ENCODE measurements around the gene IGSF21. TPM values are rescaled to one million over a fixed set of nuclear protein-coding genes. Genes with fewer than 3 reads are reported as not detected.

IGSF21 gene
- total RNA-seq, 4 donors from 2014 or later, result 0.31 to 3.5 (median 1.7) TPM

DNA sequence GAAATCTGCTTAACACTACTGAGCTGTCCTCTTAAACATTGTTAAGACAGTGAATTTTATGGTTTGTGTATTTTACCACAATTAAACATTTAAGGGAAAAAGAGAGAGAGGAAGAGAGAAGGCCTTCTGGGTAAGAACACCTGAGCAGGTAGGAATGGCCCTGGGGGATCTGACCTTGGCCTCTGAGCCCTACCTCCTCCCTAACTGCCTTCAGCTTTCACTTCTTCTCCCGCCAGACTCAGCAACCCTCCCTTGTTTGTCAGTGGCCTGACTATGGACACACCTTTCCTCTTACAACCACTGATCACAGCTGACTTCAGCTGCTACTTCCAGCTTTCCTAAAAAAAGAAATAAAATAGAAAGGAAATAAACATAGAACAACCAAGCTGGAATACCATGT, 13.5 kb upstream of the IGSF21 start:
- Histone ChIP-seq H3K9me3 (no peaks in the 10 kb centered on the region), H3K27me3 (peaks cover 93% of the 10 kb centered on the region), H3K4me3 (no peak overlapping the region), H3K4me1 (no peaks in the 10 kb centered on the region), H3K36me3 (no peaks in the 10 kb centered on the region), H3K27ac (no peak overlapping the region)
- WGBS, 2 donors (ENCODE audit: low coverage in 1 of 2), result 67 to 86% methylated on average over 1 of the region's 1 CpG
- no peak for ATAC-seq
- TF ChIP-seq, protein P1, sequence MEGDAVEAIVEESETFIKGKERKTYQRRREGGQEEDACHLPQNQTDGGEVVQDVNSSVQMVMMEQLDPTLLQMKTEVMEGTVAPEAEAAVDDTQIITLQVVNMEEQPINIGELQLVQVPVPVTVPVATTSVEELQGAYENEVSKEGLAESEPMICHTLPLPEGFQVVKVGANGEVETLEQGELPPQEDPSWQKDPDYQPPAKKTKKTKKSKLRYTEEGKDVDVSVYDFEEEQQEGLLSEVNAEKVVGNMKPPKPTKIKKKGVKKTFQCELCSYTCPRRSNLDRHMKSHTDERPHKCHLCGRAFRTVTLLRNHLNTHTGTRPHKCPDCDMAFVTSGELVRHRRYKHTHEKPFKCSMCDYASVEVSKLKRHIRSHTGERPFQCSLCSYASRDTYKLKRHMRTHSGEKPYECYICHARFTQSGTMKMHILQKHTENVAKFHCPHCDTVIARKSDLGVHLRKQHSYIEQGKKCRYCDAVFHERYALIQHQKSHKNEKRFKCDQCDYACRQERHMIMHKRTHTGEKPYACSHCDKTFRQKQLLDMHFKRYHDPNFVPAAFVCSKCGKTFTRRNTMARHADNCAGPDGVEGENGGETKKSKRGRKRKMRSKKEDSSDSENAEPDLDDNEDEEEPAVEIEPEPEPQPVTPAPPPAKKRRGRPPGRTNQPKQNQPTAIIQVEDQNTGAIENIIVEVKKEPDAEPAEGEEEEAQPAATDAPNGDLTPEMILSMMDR (IDR thresholded peaks at IDR 0.05), result no peak
- TF ChIP-seq EP300 (IDR thresholded peaks at IDR 0.05) (no peak), POLR2A (IDR thresholded peaks at IDR 0.05) (no peak), POLR2AphosphoS5 (IDR thresholded peaks at IDR 0.05) (no peak)

- Histone ChIP-seq H3K4me3 (no peak overlapping the region), H3K9me3 (no peaks in the 10 kb centered on the region), H3K36me3 (no peaks in the 10 kb centered on the region), H3K27me3 (peaks cover 82% of the 10 kb centered on the region), H3K4me1 (peaks cover 0 to 5% (median 0%) of the 10 kb centered on the region in 3 donors), H3K27ac (no peak overlapping the region)
- TF ChIP-seq POLR2A (IDR thresholded peaks at IDR 0.05) (no peak), EP300 (IDR thresholded peaks at IDR 0.05) (no peak), POLR2AphosphoS5 (IDR thresholded peaks at IDR 0.05) (no peak)
- TF ChIP-seq, protein P1 (IDR thresholded peaks at IDR 0.05), result no peak
- no peak for ATAC-seq
Measured at GRCh38 chr1:18097206-18097605, 10.4 kb upstream of the IGSF21 start.

GRCh38 chr1:18099026-18099425, 8.6 kb upstream of the IGSF21 start:
- TF ChIP-seq EP300 (IDR thresholded peaks at IDR 0.05) (no peak), POLR2AphosphoS5 (IDR thresholded peaks at IDR 0.05) (no peak), POLR2A (IDR thresholded peaks at IDR 0.05) (no peak)
- TF ChIP-seq, protein P1 (IDR thresholded peaks at IDR 0.05), result no peak
- H3K27ac ChIP-seq, result no peak overlapping the region
- H3K4me1 ChIP-seq, result peaks cover 0 to 5% (median 0%) of the 10 kb centered on the region in 3 donors
- H3K36me3 ChIP-seq, result no peaks in the 10 kb centered on the region
- no peak for ATAC-seq
- no peaks in the 10 kb centered on the region for H3K9me3 ChIP-seq
- 8 to 40% methylated on average over 1 to 2 of the region's 2 CpGs for WGBS, 2 donors (ENCODE audit: low coverage in 1 of 2)
- no peak overlapping the region for H3K4me3 ChIP-seq
- H3K27me3 ChIP-seq, result peaks cover 79% of the 10 kb centered on the region

DNA sequence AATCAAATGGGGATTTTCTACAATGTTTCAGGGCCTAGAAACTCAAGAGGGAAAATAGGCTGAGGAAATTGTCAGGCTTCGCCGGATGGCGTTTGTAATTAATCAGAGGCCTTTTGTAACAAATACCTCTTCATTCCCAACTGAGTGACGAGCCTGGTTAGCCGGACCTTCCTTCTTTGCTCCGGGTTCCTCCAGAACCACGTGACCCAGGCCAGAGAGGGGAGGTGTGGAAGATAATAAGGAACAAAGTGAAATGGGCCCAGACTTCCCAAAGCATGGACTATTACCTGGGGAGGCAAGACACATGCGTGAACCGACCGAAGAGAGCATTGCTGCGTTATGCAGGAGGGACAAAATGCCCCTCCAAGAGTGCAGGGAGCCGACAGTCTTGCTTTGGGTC, 7.5 kb upstream of the IGSF21 start:
- Histone ChIP-seq H3K27me3 (peaks cover 79% of the 10 kb centered on the region), H3K27ac (no peak overlapping the region), H3K9me3 (no peaks in the 10 kb centered on the region), H3K4me1 (peaks cover 0 to 5% (median 0%) of the 10 kb centered on the region in 3 donors), H3K36me3 (no peaks in the 10 kb centered on the region), H3K4me3 (no peak overlapping the region)
- no peak for ATAC-seq
- 76 to 78% methylated on average over 3 to 12 of the region's 12 CpGs for WGBS, 2 donors (ENCODE audit: low coverage in 1 of 2)
- TF ChIP-seq, protein P1 (IDR thresholded peaks at IDR 0.05), result no peak
- TF ChIP-seq POLR2AphosphoS5 (IDR thresholded peaks at IDR 0.05) (no peak), EP300 (IDR thresholded peaks at IDR 0.05) (no peak), POLR2A (IDR thresholded peaks at IDR 0.05) (no peak)

DNA sequence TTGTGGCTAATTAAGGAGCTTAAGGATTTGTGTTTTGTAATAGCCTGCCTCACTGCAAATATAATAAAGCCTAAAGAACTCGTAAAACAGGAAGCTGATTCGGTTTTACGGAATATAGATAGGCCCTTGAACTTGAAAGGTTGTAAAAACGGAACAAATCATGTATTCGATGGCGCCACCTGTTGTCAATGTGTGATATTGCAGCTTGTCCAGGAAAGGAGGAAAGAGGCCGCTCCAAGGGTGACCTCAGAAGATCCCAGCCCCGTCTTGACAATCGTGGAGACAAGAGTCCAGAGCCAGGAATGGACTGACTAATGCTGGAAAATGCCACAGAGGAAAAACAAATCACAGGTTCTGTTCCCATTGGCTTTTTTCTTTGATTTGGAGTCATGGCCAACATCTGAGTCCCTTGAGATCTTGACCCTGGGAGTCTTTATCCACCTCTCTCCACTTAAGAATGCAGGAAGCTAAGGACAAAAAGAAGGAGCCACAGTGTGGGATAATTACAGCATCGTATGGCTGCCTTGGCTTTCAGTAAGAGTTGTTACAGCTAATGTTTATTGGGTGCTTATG, 7.0 kb upstream of the IGSF21 start:
- 7 to 8% methylated on average over 4 to 10 of the region's 10 CpGs for WGBS, 2 donors (ENCODE audit: low coverage in 1 of 2)
- no peak overlapping the region for H3K4me3 ChIP-seq
- H3K27ac ChIP-seq, result no peak overlapping the region
- no peaks in the 10 kb centered on the region for H3K9me3 ChIP-seq
- TF ChIP-seq POLR2A (IDR thresholded peaks at IDR 0.05) (no peak), EP300 (IDR thresholded peaks at IDR 0.05) (no peak), POLR2AphosphoS5 (IDR thresholded peaks at IDR 0.05) (no peak)
- TF ChIP-seq, protein P1 (IDR thresholded peaks at IDR 0.05), result peak in 3 of 4 experiments; percentile 64 to 71 (median 69)
- peaks cover 0 to 5% (median 0%) of the 10 kb centered on the region in 3 donors for H3K4me1 ChIP-seq
- peak; percentile 71 for ATAC-seq
- H3K36me3 ChIP-seq, result no peaks in the 10 kb centered on the region
- peaks cover 79% of the 10 kb centered on the region for H3K27me3 ChIP-seq

Data from gastroesophageal sphincter (tissue), 4 donors.